ENCODE results near the gene CSRP1. TPM values are rescaled to one million over a fixed set of nuclear protein-coding genes. Genes with fewer than 3 reads are reported as not detected.
"Not testable (repeated sequence)": the region's sequence is repeated elsewhere in the genome, so short reads cannot be mapped to it uniquely, and the experiment has no call there.

CSRP1 gene
- total and polyA plus RNA-seq, 2 donors, result 39.7 to 170 TPM

- 96% methylated on average over 3 of the region's 3 CpGs for WGBS
- not testable (repeated sequence) for H3K4me3 ChIP-seq (ENCODE audit: low read length in 2 of 2); H3K27ac ChIP-seq (ENCODE audit: low read depth in 1 of 2, low read length in 1 of 2); H3K9me3 ChIP-seq (ENCODE audit: control insufficient read depth in 2 of 2, insufficient read depth in 1 of 2, low read length in 1 of 2); H3K36me3 ChIP-seq (ENCODE audit: control insufficient read depth in 2 of 2, insufficient read depth in 2 of 2, low read length in 1 of 2); DNase-seq (ENCODE audit: low read depth in 6 of 9, low spot score in 9 of 9)
- H3K4me1 ChIP-seq (ENCODE audit: control insufficient read depth in 2 of 2, insufficient read depth in 2 of 2, low read length in 2 of 2), result peaks cover 7 to 31% of the 10 kb centered on the region in 2 donors
- peaks cover 12 to 38% of the 10 kb centered on the region in 2 donors for H3K27me3 ChIP-seq (ENCODE audit: control insufficient read depth in 2 of 2, insufficient read depth in 1 of 2, low read length in 1 of 2)
These were observed 28.3 kb downstream of the CSRP1 start for GRCh38 chr1:201478666-201479065.

- H3K4me1 ChIP-seq (ENCODE audit: control insufficient read depth in 2 of 2, insufficient read depth in 2 of 2, low read length in 2 of 2), result peaks cover 5 to 21% of the 10 kb centered on the region in 2 donors
- H3K9me3 ChIP-seq (ENCODE audit: control insufficient read depth in 2 of 2, insufficient read depth in 1 of 2, low read length in 1 of 2), result peaks cover 0 to 5% of the 10 kb centered on the region in 2 donors
- DNase-seq (ENCODE audit: low read depth in 6 of 9, low spot score in 9 of 9), result no peak
- no peak overlapping the region for H3K4me3 ChIP-seq (ENCODE audit: low read length in 2 of 2)
- H3K36me3 ChIP-seq (ENCODE audit: control insufficient read depth in 2 of 2, insufficient read depth in 2 of 2, low read length in 1 of 2), result no peaks in the 10 kb centered on the region
- H3K27me3 ChIP-seq (ENCODE audit: control insufficient read depth in 2 of 2, insufficient read depth in 1 of 2, low read length in 1 of 2), result peaks cover 12 to 38% of the 10 kb centered on the region in 2 donors
- peak overlapping the region in 1 of 2 donors; percentile 61 for H3K27ac ChIP-seq (ENCODE audit: low read depth in 1 of 2, low read length in 1 of 2)
- WGBS, result 95% methylated on average over 6 of the region's 6 CpGs
These were observed 30.1 kb downstream of the CSRP1 start for GRCh38 chr1:201476670-201477344.

- Histone ChIP-seq H3K27me3 (ENCODE audit: control insufficient read depth in 2 of 2, insufficient read depth in 1 of 2, low read length in 1 of 2) (peaks cover 11 to 38% of the 10 kb centered on the region in 2 donors), H3K9me3 (ENCODE audit: control insufficient read depth in 2 of 2, insufficient read depth in 1 of 2, low read length in 1 of 2) (peaks cover 0 to 5% of the 10 kb centered on the region in 2 donors), H3K36me3 (ENCODE audit: control insufficient read depth in 2 of 2, insufficient read depth in 2 of 2, low read length in 1 of 2) (no peaks in the 10 kb centered on the region), H3K4me3 (ENCODE audit: low read length in 2 of 2) (no peak overlapping the region), H3K4me1 (ENCODE audit: control insufficient read depth in 2 of 2, insufficient read depth in 2 of 2, low read length in 2 of 2) (peaks cover 0 to 14% of the 10 kb centered on the region in 2 donors), H3K27ac (ENCODE audit: low read depth in 1 of 2, low read length in 1 of 2) (peak overlapping the region in 1 of 2 donors; percentile 61)
- 81% methylated on average over 8 of the region's 8 CpGs for WGBS
- DNase-seq (ENCODE audit: low read depth in 6 of 9, low spot score in 9 of 9), result no peak
These were observed 30.8 kb downstream of the CSRP1 start for GRCh38 chr1:201475915-201476669.

- Histone ChIP-seq H3K4me1 (ENCODE audit: control insufficient read depth in 2 of 2, insufficient read depth in 2 of 2, low read length in 2 of 2) (peaks cover 0 to 4% of the 10 kb centered on the region in 2 donors), H3K36me3 (ENCODE audit: control insufficient read depth in 2 of 2, insufficient read depth in 2 of 2, low read length in 1 of 2) (no peaks in the 10 kb centered on the region), H3K27me3 (ENCODE audit: control insufficient read depth in 2 of 2, insufficient read depth in 1 of 2, low read length in 1 of 2) (peaks cover 5 to 38% of the 10 kb centered on the region in 2 donors), H3K4me3 (ENCODE audit: low read length in 2 of 2) (no peak overlapping the region), H3K9me3 (ENCODE audit: control insufficient read depth in 2 of 2, insufficient read depth in 1 of 2, low read length in 1 of 2) (no peaks in the 10 kb centered on the region), H3K27ac (ENCODE audit: low read depth in 1 of 2, low read length in 1 of 2) (no peak overlapping the region)
- DNase-seq (ENCODE audit: low read depth in 6 of 9, low spot score in 9 of 9), result no peak
- 90% methylated on average over 2 of the region's 2 CpGs for WGBS
These were observed 31.8 kb downstream of the CSRP1 start for GRCh38 chr1:201475130-201475529.

GRCh38 chr1:201473296-201473695, 33.6 kb downstream of the CSRP1 start:
- DNase-seq (ENCODE audit: low read depth in 6 of 9, low spot score in 9 of 9), result no peak
- Histone ChIP-seq H3K4me3 (ENCODE audit: low read length in 2 of 2) (no peak overlapping the region), H3K27me3 (ENCODE audit: control insufficient read depth in 2 of 2, insufficient read depth in 1 of 2, low read length in 1 of 2) (peaks cover under 1 to 47% of the 10 kb centered on the region in 2 donors), H3K36me3 (ENCODE audit: control insufficient read depth in 2 of 2, insufficient read depth in 2 of 2, low read length in 1 of 2) (no peaks in the 10 kb centered on the region), H3K4me1 (ENCODE audit: control insufficient read depth in 2 of 2, insufficient read depth in 2 of 2, low read length in 2 of 2) (peaks cover 3 to 14% of the 10 kb centered on the region in 2 donors), H3K27ac (ENCODE audit: low read depth in 1 of 2, low read length in 1 of 2) (no peak overlapping the region), H3K9me3 (ENCODE audit: control insufficient read depth in 2 of 2, insufficient read depth in 1 of 2, low read length in 1 of 2) (no peaks in the 10 kb centered on the region)
- WGBS, result 95% methylated on average over 2 of the region's 2 CpGs

- 96% methylated on average over 8 of the region's 8 CpGs for WGBS
- not testable (repeated sequence) for H3K27ac ChIP-seq (ENCODE audit: low read depth in 1 of 2, low read length in 1 of 2); H3K36me3 ChIP-seq (ENCODE audit: control insufficient read depth in 2 of 2, insufficient read depth in 2 of 2, low read length in 1 of 2); H3K9me3 ChIP-seq (ENCODE audit: control insufficient read depth in 2 of 2, insufficient read depth in 1 of 2, low read length in 1 of 2); H3K4me3 ChIP-seq (ENCODE audit: low read length in 2 of 2); DNase-seq (ENCODE audit: low read depth in 6 of 9, low spot score in 9 of 9)
- Histone ChIP-seq H3K27me3 (ENCODE audit: control insufficient read depth in 2 of 2, insufficient read depth in 1 of 2, low read length in 1 of 2) (peaks cover 2 to 56% of the 10 kb centered on the region in 2 donors), H3K4me1 (ENCODE audit: control insufficient read depth in 2 of 2, insufficient read depth in 2 of 2, low read length in 2 of 2) (peaks cover 11 to 21% of the 10 kb centered on the region in 2 donors)
These were observed 34.6 kb downstream of the CSRP1 start for GRCh38 chr1:201472321-201472720.

GRCh38 chr1:201471772-201472171, 35.2 kb downstream of the CSRP1 start:
- no peaks in the 10 kb centered on the region for H3K36me3 ChIP-seq (ENCODE audit: control insufficient read depth in 2 of 2, insufficient read depth in 2 of 2, low read length in 1 of 2)
- no peaks in the 10 kb centered on the region for H3K9me3 ChIP-seq (ENCODE audit: control insufficient read depth in 2 of 2, insufficient read depth in 1 of 2, low read length in 1 of 2)
- no peak for DNase-seq (ENCODE audit: low read depth in 6 of 9, low spot score in 9 of 9)
- H3K27ac ChIP-seq (ENCODE audit: low read depth in 1 of 2, low read length in 1 of 2), result no peak overlapping the region
- no peak overlapping the region for H3K4me3 ChIP-seq (ENCODE audit: low read length in 2 of 2)
- H3K4me1 ChIP-seq (ENCODE audit: control insufficient read depth in 2 of 2, insufficient read depth in 2 of 2, low read length in 2 of 2), result peaks cover 11 to 19% of the 10 kb centered on the region in 2 donors
- H3K27me3 ChIP-seq (ENCODE audit: control insufficient read depth in 2 of 2, insufficient read depth in 1 of 2, low read length in 1 of 2), result peaks cover 2 to 56% of the 10 kb centered on the region in 2 donors
- 94% methylated on average over 3 of the region's 3 CpGs for WGBS

GRCh38 chr1:201470581-201470980, 36.3 kb downstream of the CSRP1 start:
- H3K9me3 ChIP-seq (ENCODE audit: control insufficient read depth in 2 of 2, insufficient read depth in 1 of 2, low read length in 1 of 2), result no peaks in the 10 kb centered on the region
- H3K4me3 ChIP-seq (ENCODE audit: low read length in 2 of 2), result no peak overlapping the region
- 83% methylated on average over 4 of the region's 4 CpGs for WGBS
- H3K36me3 ChIP-seq (ENCODE audit: control insufficient read depth in 2 of 2, insufficient read depth in 2 of 2, low read length in 1 of 2), result peaks cover 0 to 4% of the 10 kb centered on the region in 2 donors
- H3K27ac ChIP-seq (ENCODE audit: low read depth in 1 of 2, low read length in 1 of 2), result no peak overlapping the region
- H3K27me3 ChIP-seq (ENCODE audit: control insufficient read depth in 2 of 2, insufficient read depth in 1 of 2, low read length in 1 of 2), result peaks cover 2 to 50% of the 10 kb centered on the region in 2 donors
- peaks cover 11 to 18% of the 10 kb centered on the region in 2 donors for H3K4me1 ChIP-seq (ENCODE audit: control insufficient read depth in 2 of 2, insufficient read depth in 2 of 2, low read length in 2 of 2)
- no peak for DNase-seq (ENCODE audit: low read depth in 6 of 9, low spot score in 9 of 9)

- H3K36me3 ChIP-seq (ENCODE audit: control insufficient read depth in 2 of 2, insufficient read depth in 2 of 2, low read length in 1 of 2), result peaks cover 0 to 5% of the 10 kb centered on the region in 2 donors
- DNase-seq (ENCODE audit: low read depth in 6 of 9, low spot score in 9 of 9), result no peak
- peak overlapping the region; percentile 27 to 66 for H3K4me3 ChIP-seq (ENCODE audit: low read length in 2 of 2)
- 55% methylated on average over 16 of the region's 16 CpGs for WGBS
- peaks cover 2 to 46% of the 10 kb centered on the region in 2 donors for H3K27me3 ChIP-seq (ENCODE audit: control insufficient read depth in 2 of 2, insufficient read depth in 1 of 2, low read length in 1 of 2)
- H3K4me1 ChIP-seq (ENCODE audit: control insufficient read depth in 2 of 2, insufficient read depth in 2 of 2, low read length in 2 of 2), result peaks cover 11 to 18% of the 10 kb centered on the region in 2 donors
- peak overlapping the region; percentile 19 to 47 for H3K27ac ChIP-seq (ENCODE audit: low read depth in 1 of 2, low read length in 1 of 2)
- H3K9me3 ChIP-seq (ENCODE audit: control insufficient read depth in 2 of 2, insufficient read depth in 1 of 2, low read length in 1 of 2), result no peaks in the 10 kb centered on the region
These were observed 37.3 kb downstream of the CSRP1 start for GRCh38 chr1:201469645-201470074.

All from thymus (tissue), 11 donors.